ENCODE data around the gene ATP10A.

The ATP10A gene

GRCh38 chr15:25737218-25737643 lies 125.9 kb downstream of the ATP10A start:
- no peak for DNase-seq

GRCh38 chr15:25736461-25736860 lies 126.7 kb downstream of the ATP10A start:
- DNase-seq, result no peak

GRCh38 chr15:25735550-25736384 lies 127.4 kb downstream of the ATP10A start:
- no peak for DNase-seq

GRCh38 chr15:25734680-25735355 lies 128.3 kb downstream of the ATP10A start:
- no peak for DNase-seq

DNA sequence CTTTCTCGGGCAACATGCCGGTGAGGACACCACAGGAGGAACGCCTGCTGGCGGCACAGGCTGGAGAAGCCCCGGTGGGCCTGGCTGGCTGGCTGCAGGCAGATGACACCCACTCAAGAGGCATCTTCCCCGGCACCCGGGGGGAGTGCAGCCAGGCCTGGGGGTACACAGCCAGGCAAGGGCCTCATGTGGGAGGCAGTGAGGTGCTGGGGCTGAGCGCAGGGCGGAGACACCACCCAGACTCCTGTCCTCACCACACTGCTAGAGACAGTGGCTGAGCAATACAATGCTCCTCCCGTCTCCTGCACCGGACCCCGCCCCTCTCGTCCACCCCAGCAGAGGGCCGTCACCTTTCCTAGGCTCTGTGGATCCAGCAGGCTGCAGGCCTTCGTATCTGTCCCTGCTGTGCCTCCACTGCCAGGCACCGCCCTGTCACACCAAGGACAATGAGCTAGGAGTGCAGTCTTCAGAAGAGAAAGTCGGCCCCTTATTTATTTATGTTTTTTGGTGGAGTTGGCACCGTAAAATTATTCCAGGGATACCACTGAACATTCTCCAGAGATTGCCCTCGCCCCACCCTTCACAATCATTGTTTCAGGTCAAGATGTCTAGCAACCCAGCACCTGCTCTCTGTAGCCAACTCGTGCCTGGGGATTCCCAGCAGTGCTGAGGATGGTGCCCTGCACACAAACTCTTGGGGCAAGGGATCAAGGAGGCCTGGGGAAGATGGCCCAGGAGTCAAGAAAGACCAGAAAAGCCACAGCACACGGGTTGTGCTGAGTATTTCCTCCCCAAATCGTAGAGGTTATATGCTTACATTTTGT lies 129.1 kb downstream of the ATP10A start:
- DNase-seq, result no peak

- DNase-seq, result no peak
These were observed 129.9 kb downstream of the ATP10A start for GRCh38 chr15:25733036-25733855.

DNA sequence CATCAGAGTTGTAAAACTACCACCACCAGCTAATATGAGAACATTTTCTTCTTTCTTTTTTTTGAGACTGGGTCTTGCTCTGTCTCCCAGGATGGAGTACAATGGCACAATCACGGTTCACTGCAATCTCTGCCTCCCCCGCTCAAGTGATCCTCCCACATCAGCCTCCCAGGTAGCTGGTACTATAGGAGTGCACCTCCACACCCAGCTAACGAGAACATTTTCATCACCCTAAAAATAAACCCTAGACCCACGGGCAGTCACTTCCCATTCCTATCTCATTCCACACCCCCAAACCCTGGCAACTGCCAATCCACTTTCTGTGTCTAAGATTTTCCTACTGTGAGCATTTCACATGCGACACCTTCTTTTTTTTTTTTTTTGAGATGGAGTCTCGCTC lies 130.9 kb downstream of the ATP10A start:
- DNase-seq, result no peak

DNA sequence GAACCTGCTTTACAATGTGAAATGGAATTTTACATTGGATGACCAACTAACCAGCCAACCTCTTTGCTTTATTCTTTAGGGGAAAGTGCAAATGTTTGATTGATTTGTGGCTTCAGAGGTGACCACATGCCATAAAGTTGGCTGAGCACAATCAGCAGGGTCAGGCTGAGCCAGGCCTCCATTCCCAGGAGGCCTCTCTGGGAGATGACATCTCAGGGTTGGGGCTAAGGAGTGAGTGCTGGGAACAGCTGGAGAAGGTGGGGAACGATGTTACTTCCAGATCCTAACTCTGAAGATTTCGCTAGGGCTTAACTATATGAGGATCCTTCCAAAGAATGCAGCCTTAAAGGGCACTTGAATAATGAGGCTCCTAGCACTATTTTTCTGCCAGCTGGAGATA lies 131.7 kb downstream of the ATP10A start:
- no peak for DNase-seq

- no peak for DNase-seq
These were observed 132.2 kb downstream of the ATP10A start for GRCh38 chr15:25730918-25731317.

DNA sequence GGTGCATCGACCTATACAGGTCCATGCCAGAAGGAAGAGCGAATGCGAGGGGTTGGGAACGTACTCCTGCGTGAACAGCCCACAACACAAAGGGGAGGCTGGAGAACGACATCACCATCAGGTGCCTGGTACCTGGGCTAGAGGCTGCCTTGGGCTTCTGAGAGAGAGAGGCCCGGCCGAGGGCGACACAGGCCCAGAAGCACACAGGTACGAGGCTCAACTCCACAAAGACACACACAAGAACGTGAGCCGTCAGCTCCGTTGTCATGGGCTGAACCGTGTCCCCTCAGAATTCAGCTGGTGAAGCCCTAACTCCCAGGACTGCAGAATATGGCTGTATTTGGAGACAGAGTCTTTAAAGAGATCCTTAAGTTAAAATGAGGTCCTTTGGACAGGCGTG lies 134.3 kb downstream of the ATP10A start:
- no peak for DNase-seq

DNA sequence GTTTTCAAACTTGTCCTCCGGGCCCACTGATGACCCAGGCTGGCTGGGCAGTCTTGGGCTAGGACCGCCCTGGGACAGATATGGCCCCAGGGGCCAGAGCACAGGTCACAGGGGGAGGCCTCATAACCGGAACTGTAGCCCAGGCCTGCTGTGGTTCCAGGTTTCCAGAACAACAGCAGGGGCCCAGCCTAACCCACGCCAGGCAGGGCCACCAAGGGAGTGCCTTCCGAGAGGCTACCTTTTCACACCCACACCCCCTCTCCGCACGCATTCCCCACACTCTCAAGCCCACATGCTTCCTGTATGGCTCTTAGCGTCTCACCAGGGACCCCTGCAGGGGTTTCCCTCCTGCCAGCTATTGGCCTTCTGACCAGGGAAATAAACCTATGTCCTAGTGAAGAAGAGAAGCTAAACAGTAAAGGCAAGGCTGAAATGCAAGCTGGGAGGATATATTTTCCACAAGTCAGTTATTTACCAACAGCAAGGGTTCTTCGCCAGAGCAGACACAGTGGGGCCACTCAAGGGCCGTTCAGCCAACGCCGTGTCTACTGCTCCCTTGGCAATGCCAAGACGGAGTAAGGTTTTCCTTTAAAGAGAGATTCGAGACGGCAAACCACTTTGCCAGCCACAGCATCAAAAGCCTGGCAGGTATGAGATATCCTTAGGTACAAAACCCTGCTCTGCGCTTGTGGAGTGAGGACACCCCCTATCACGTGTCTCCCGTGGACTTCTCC lies 135.1 kb downstream of the ATP10A start:
- DNase-seq, result no peak

DNA sequence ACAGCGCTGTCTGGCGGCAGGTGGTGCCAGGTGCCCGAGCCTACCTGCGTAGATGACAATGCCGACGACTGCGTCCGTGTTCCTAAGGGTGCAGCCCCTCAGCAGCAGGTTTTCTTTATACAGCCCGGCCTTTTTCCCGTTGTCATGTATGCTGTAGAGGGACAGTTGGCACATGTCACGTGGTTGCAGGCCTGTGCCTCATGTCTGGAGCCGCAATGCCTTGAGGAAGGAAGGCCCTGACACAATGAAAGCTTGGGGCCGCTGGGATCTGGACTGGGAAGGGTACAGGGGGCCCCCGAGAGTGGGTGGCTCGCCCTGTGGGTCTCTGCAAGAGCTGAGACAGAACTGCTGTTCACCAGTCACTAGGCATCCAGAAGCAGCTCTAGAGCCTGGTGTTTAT lies 136.0 kb downstream of the ATP10A start:
- no peak for DNase-seq

DNA sequence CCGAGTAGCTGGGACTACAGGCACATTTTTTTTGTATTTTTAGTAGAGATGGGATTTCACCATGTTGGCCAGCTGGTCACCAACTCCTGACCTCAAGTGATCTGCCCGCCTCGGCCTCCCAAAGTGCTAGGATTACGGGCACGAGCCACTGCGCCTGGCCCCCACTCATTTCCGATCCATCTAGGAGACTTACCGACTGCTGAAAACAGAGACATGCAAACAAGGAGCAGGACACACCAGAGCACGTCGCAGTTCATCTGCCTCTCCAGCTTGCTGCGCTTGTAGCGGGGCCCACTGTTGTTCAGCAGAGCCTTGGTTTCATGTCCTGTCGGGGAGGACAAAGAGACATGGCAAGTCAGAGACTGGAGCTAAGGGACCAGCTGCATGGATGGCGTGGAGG lies 137.4 kb downstream of the ATP10A start:
- DNase-seq, result no peak

- no peak for DNase-seq
These were observed 138.2 kb downstream of the ATP10A start for GRCh38 chr15:25724899-25725298.

DNA sequence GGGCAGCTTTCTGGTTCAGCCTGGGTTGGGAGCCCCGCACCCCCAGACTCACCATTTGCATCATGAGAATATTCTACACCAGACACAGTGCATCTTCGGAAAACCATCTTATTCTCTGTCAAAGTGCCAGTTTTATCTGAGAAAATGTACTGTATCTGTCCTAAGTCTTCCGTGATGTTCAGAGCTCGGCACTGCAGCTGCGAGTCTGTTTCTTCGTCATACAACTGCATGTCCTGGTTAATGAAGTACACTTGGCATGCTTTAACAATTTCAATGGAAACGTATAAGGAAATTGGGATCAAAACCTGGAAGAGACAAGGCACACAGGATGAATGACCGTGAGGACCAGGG lies 141.5 kb downstream of the ATP10A start:
- no peak for DNase-seq

- DNase-seq, result no peak
These were observed 143.8 kb downstream of the ATP10A start for GRCh38 chr15:25719101-25719985.

DNA sequence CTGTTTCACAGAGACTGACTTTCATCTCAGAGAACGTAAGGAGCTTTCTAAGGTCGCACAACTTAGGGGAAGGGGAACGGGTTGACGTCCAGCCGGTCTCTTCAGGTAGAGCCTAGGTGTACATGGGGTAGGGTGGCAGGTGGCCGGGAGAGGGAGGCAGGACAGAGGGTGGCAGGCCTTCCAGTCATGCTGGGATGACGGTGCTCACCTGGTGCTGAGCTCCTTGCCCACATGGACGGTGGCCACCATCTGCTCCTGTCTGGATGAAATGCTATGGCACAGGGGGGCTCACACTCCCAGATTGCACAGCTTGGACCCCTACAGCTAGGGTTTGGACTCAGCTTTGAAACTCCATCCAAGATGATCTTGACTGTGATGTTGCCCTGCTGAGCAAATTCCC lies 144.5 kb downstream of the ATP10A start:
- no peak for DNase-seq

DNA sequence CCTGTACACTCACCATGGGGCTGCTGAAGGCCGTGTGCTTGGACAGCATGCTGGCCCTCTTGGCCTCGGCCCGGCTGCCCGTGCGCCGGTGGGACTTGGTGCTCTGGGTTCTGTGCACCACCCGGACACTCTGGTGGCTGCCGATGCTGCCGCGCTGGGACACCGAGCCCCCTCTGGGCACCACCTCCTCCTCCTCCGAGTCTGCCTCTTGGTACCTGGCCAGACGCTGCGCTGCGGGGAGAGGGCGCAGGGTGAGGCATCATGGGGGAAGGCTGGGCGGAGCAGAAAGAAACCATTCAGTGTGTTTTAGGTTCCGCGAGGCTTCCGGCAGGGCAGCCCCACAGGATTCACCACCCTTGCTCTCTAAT lies 145.0 kb downstream of the ATP10A start:
- DNase-seq, result no peak

DNA sequence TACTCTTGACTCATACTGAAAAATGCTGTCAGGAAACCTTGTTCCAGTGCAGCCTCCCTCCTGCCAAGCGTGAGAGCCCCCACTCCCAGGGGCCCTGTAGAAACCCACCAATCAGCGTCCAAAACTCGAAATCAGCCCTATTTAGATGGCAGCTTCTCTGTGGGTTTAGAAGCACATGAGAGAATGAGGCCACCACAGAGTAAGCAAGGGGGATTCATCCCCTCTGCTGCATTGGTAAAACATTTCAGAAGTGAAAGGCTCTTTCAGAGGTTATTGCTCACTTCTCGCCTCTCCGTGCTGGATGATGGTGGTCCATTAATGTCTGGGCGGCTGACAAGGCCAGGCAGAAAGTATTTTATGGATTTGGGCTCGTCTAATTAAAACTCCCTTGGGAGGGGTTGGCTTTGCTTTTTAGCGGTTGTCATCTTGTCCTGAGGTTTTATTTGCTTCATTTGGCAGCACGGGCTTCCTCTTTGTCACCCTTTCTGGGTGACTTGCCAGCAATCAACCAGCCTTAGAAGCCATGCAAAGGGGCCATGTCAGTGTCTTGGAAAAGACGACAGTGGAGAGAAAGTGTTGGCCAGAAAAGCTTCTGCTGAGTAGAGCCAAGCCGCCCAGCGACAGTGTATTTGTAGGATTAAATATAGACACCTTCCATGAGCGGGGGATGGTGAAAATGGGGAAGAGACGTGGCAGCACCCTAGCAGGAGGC lies 145.5 kb downstream of the ATP10A start:
- no peak for DNase-seq

DNA sequence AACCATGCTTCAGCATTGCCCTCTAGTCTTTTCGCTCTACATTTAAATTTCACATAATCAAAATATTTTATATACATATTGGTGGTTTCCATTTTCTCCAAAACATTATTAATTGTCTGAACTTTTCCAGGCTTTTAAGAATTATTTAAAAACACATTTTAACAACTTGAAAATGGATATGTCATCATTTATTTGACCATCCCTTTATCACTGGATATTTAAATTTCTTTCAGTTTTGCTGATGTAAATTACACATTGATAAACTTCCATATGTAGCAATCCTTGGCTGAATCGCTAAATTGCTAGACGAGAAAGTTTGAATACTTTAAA lies 146.0 kb downstream of the ATP10A start:
- no peak for DNase-seq

All from 8988T (cell line).